Gastrocnemius medialis (tissue), 4 donors: ENCODE data around the gene VOPP1.

ENCODE experiments used
- POLR2A ChIP-seq, 2 donors: fragments of 450-650 bp; IDR thresholded peaks; one replicate each; pipeline ENCODE4 v1.6.1; 2017; ENCODE audit warnings: antibody characterized with exemption in 2 of 2, mild to moderate bottlenecking in 2 of 2, moderate library complexity in 2 of 2
- TF ChIP-seq, protein P1 (sequence below), 5 experiments: fragments of 450-650 bp in 3 of 5; fragments of 200-600 bp in 2 of 5; sonication (generic) in 2 of 5; IDR thresholded peaks in 4 of 5; conservative IDR thresholded peaks in 1 of 5; 1 replicate in 4 of 5; 2 replicates in 1 of 5; pipeline ENCODE4 v1.5.1; 2016 to 2019; ENCODE audit warnings: antibody characterized with exemption in 5 of 5, mild to moderate bottlenecking in 3 of 5, moderate library complexity in 3 of 5

DNA sequence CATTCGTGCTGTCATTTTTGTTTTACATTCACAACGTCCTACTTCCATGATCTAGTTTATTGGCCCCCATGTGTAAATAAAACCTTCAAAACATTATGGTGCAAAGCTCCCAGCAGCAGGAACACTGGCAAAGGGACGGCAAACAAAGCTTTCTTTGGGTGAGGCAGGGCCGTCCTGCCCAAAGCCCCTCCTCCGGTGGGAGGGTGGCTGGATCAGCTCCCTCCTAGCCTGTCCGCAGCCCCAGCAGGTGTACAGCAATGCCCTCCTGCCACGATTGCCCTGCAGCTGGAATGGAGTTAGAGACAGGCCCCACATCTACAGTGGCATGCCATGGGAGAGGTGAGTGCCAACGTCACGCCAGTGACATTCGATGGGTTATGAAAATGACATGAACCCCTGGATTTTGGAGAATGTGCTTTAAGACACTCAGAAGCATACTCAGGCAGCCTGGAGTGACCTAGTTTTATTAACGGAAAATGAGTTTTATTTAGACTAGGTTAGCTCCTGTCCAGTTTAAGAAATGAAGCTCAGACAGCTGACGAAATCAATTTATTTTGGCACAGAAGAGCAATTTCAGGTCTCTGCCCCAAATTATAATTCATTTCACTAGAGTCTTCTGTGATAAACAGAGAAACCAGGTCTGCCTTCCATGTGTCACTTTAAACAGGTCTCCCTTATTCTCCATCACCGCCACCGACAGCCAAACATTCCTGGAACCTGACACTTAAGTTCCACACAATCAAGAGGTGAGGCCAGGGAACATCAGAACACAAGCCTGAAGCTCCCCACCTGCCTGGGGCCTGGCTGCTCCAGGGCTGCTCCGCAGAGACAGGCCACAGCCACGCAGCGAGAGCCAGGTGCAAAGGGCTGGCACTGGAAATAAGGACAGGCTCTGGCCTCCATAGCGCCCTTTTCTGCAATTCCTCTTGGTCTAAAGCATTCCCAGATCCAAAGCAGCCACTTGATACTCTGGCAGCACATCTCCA is 50.1 kb downstream of the VOPP1 start:
- TF ChIP-seq, protein P1, sequence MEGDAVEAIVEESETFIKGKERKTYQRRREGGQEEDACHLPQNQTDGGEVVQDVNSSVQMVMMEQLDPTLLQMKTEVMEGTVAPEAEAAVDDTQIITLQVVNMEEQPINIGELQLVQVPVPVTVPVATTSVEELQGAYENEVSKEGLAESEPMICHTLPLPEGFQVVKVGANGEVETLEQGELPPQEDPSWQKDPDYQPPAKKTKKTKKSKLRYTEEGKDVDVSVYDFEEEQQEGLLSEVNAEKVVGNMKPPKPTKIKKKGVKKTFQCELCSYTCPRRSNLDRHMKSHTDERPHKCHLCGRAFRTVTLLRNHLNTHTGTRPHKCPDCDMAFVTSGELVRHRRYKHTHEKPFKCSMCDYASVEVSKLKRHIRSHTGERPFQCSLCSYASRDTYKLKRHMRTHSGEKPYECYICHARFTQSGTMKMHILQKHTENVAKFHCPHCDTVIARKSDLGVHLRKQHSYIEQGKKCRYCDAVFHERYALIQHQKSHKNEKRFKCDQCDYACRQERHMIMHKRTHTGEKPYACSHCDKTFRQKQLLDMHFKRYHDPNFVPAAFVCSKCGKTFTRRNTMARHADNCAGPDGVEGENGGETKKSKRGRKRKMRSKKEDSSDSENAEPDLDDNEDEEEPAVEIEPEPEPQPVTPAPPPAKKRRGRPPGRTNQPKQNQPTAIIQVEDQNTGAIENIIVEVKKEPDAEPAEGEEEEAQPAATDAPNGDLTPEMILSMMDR (IDR thresholded peaks at IDR 0.05 in 4 of 5, conservative IDR thresholded peaks at IDR 0.05 in 1 of 5) = no peak
- TF ChIP-seq POLR2A (IDR thresholded peaks at IDR 0.05) = no peak
